HL-60 (cell line): Measurements from ENCODE around the gene EPB41.

Source experiments
- DNase-seq, 2 experiments: peaks; one replicate each; pipeline ENCODE4 v3.0.0-alpha.2; 2010 to 2020; ENCODE audit warnings: low read depth in 1 of 2, low spot score in 1 of 2
- H3K27ac ChIP-seq: fragments of 250-450 bp; sonication (Bioruptor Pico); replicated peaks from 2 replicates; pipeline ENCODE4 v1.5.1; 2020; ENCODE audit warnings: mild to moderate bottlenecking, moderate library complexity
- H3K27me3 ChIP-seq: fragments of 250-450 bp; sonication (Bioruptor Pico); 2 replicates; pipeline ENCODE4 v1.5.1; 2021; ENCODE audit warnings: mild to moderate bottlenecking, moderate library complexity; ENCODE audit not compliant: insufficient read depth, poor library complexity, severe bottlenecking
- H3K4me3 ChIP-seq: replicated peaks from 2 replicates; pipeline ENCODE4 v1.5.1; 2011; ENCODE audit warnings: mild to moderate bottlenecking, control low read depth, low read length; ENCODE audit not compliant: insufficient read depth
- GABPA ChIP-seq: IDR thresholded peaks from 2 replicates; pipeline ENCODE4 v1.6.1; 2012; ENCODE audit warnings: low read depth
- POLR2AphosphoS5 ChIP-seq: IDR thresholded peaks from 2 replicates; pipeline ENCODE4 v1.6.1; 2012; ENCODE audit warnings: low read depth
- SPI1 ChIP-seq: IDR thresholded peaks from 2 replicates; pipeline ENCODE4 v1.6.1; 2012; ENCODE audit warnings: low read depth, mild to moderate bottlenecking, borderline replicate concordance
- TF ChIP-seq, protein P1 (sequence below): IDR thresholded peaks from 2 replicates; pipeline ENCODE4 v1.6.1; 2012; ENCODE audit warnings: low read depth; ENCODE audit not compliant: insufficient replicate concordance
- TF ChIP-seq, protein P2 (sequence below): IDR thresholded peaks from one replicate; pipeline ENCODE4 v1.5.1; 2011; ENCODE audit warnings: low read length, control low read depth, inconsistent platforms; ENCODE audit not compliant: insufficient read depth

Gene EPB41

DNA sequence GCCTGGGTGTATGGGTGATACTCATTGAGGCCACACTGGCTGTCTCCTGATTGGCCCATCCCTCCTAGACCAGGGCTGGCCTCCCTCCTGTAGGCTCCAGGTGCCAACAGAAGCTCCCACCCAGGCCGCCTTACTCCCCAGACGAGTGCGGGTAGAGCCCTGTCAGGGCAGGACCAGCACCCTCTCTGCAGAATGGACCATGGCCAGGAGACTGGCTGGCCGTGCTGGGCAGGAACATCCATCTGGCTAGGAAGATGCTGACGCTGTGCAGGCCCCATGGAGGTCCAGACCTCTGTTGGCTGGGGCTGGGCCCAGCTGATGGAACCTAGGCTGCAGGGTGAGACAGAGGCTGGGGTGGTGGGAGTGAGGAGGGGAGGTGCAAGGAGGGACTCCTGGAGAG is 25.0 kb upstream of the EPB41 start:
- DNase-seq: no peak
- TF ChIP-seq POLR2AphosphoS5: no peak
- TF ChIP-seq, protein P1, sequence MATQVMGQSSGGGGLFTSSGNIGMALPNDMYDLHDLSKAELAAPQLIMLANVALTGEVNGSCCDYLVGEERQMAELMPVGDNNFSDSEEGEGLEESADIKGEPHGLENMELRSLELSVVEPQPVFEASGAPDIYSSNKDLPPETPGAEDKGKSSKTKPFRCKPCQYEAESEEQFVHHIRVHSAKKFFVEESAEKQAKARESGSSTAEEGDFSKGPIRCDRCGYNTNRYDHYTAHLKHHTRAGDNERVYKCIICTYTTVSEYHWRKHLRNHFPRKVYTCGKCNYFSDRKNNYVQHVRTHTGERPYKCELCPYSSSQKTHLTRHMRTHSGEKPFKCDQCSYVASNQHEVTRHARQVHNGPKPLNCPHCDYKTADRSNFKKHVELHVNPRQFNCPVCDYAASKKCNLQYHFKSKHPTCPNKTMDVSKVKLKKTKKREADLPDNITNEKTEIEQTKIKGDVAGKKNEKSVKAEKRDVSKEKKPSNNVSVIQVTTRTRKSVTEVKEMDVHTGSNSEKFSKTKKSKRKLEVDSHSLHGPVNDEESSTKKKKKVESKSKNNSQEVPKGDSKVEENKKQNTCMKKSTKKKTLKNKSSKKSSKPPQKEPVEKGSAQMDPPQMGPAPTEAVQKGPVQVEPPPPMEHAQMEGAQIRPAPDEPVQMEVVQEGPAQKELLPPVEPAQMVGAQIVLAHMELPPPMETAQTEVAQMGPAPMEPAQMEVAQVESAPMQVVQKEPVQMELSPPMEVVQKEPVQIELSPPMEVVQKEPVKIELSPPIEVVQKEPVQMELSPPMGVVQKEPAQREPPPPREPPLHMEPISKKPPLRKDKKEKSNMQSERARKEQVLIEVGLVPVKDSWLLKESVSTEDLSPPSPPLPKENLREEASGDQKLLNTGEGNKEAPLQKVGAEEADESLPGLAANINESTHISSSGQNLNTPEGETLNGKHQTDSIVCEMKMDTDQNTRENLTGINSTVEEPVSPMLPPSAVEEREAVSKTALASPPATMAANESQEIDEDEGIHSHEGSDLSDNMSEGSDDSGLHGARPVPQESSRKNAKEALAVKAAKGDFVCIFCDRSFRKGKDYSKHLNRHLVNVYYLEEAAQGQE: no peak
- TF ChIP-seq, protein P2, sequence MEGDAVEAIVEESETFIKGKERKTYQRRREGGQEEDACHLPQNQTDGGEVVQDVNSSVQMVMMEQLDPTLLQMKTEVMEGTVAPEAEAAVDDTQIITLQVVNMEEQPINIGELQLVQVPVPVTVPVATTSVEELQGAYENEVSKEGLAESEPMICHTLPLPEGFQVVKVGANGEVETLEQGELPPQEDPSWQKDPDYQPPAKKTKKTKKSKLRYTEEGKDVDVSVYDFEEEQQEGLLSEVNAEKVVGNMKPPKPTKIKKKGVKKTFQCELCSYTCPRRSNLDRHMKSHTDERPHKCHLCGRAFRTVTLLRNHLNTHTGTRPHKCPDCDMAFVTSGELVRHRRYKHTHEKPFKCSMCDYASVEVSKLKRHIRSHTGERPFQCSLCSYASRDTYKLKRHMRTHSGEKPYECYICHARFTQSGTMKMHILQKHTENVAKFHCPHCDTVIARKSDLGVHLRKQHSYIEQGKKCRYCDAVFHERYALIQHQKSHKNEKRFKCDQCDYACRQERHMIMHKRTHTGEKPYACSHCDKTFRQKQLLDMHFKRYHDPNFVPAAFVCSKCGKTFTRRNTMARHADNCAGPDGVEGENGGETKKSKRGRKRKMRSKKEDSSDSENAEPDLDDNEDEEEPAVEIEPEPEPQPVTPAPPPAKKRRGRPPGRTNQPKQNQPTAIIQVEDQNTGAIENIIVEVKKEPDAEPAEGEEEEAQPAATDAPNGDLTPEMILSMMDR: no peak
- no peak for TF ChIP-seq GABPA
- TF ChIP-seq SPI1: no peak
- Histone ChIP-seq H3K27me3 (no peaks in the 10 kb centered on the region), H3K4me3 (no peak overlapping the region), H3K27ac (no peak overlapping the region)

DNA sequence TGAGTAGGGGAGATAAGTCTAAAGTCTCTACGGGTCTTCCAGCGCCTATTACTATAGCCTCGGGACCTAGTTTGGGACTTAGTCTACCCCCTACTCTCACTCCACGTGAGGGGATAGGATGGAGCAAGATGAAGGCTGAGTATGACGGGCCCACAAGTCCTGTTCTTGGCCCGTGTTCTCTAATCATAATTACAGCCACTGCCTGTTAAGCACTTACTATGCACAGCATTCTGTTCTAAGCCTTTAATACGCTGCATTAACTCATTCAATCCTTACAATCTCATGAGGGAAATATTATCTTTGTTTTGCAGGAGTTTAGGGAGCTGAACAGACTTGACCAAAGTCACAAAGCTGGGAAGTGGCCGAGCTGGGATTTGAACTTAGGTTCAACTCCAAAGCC is 23.9 kb upstream of the EPB41 start:
- DNase-seq: no peak
- no peak overlapping the region for H3K4me3 ChIP-seq
- TF ChIP-seq GABPA: no peak
- TF ChIP-seq, protein P2: no peak
- no peak for TF ChIP-seq POLR2AphosphoS5
- no peak for TF ChIP-seq SPI1
- TF ChIP-seq, protein P1: no peak
- H3K27me3 ChIP-seq: no peaks in the 10 kb centered on the region
- no peak overlapping the region for H3K27ac ChIP-seq

DNA sequence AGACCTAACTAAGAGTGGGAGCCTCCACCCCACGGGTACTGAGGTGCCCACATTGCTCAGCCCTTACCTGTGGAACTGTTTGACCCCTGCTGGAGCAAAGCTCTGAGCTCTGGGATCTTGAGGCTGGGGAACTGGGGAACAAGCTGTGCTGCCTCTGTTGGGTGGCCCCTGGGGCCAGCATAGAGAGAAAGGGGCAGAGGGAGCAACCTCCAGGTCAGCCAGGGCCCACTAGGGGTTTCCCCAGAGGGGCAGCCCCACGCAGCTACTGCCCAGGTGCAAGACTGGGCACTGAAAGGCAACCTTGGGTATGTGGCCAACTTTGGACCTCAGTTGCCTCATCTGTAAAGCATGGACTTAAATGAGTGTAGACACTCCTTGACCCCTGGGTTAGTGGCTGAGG is 23.5 kb upstream of the EPB41 start:
- H3K27ac ChIP-seq: no peak overlapping the region

More for the DNA sequence above, 23.5 kb upstream of the EPB41 start:
- no peak for DNase-seq
- H3K27me3 ChIP-seq: no peaks in the 10 kb centered on the region
- TF ChIP-seq SPI1 (no peak), GABPA (no peak), POLR2AphosphoS5 (no peak)
- TF ChIP-seq, protein P2: no peak
- TF ChIP-seq, protein P1: no peak
- no peak overlapping the region for H3K4me3 ChIP-seq
